Right hindlimb (tissue), 1 donor: Measurements from ENCODE around the gene RAB11FIP3.
"Not testable (repeated sequence)": the region's sequence is repeated elsewhere in the genome, so short reads cannot be mapped to it uniquely, and the experiment has no call there.

Experiments used
- DNase-seq: peaks from one replicate; pipeline ENCODE4 v3.0.0-alpha.2; 2018

The RAB11FIP3 gene

DNA sequence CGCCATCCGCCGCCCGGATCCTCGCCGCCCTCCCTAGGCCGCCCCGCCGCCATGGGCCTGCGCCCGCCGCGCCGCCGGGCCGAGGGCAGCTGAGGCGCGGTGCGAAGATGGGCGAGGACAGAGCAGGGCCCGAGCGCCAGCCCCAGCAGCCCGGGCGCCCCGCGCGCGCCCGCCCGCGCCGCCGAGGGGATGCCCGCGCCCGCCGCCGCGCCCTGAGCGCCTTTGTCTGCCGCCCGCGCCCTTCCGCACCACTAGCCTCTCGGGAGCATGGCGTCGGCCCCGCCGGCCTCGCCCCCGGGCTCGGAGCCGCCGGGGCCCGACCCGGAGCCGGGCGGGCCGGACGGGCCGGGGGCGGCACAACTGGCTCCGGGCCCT lies 278 bp downstream of the RAB11FIP3 start:
- no peak for DNase-seq

GRCh38 chr16:426115-426905 lies 861 bp downstream of the RAB11FIP3 start:
- no peak for DNase-seq

GRCh38 chr16:426906-427249 lies 1.4 kb downstream of the RAB11FIP3 start:
- DNase-seq: no peak

- DNase-seq: no peak
These were observed 1.8 kb downstream of the RAB11FIP3 start for GRCh38 chr16:427250-427649.

GRCh38 chr16:430904-431303 lies 5.5 kb downstream of the RAB11FIP3 start:
- no peak for DNase-seq

DNA sequence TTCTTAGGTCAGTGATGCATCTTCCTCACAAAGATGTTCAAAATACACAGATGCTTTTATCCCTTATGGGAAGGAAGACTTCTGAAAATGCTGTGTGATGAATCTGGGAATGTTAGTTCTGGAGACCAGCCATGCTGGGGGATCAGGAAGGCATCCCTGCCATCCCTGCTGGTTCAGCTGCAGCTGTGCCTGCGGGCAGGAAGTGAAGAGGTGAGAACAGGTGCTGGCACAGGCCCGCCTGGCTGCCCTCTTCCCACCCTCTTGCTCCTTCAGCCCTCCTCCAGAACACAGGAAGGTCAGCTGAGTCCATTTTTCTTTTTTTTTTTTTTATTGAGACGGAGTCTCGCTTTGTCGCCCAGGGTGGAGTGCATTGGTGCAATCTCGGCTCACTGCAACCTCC lies 15.2 kb downstream of the RAB11FIP3 start:
- DNase-seq: peak; percentile 58

- DNase-seq: no peak
These were observed 16.0 kb downstream of the RAB11FIP3 start for GRCh38 chr16:441447-441846.

- DNase-seq: no peak
These were observed 17.5 kb downstream of the RAB11FIP3 start for GRCh38 chr16:442976-443375.

DNA sequence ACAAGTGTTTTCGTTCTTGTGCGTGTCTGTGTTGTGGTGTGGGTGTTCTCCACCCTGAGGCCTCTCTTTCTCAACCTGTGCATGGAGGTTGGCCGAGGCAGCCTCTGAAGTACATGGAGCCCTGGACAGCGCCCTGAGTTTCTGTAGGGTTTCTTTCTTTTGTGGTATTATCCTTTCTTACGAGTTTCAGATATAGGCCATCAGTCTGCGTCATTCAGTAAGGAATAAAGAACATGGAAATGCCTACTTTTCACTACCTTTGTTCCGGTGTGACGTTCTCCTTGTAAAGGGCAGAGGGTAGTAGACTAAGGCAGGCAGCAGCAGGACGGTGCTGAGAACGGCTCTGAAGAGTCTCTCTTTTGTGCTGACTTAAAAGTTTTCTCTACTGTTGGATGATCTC lies 18.6 kb downstream of the RAB11FIP3 start:
- no peak for DNase-seq

DNA sequence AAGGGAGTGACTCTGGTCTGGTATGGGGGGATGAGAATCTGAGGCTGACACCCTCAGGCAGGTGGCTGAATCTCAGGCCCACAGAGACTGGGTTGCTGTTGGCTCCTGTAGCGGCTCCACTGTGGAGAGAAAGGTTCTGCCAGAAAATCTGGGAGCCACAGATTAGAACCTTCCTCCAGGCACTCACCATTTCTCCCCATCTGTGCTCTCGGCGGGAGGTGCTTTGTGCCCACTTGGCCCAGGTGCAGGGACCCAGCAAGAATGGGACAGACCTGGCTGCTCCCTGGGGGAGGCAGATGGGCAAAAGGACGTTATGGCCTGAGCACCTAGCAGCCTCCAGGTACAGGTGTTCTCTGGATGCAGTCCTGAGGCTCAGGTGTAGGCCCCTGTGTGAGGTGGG lies 20.1 kb downstream of the RAB11FIP3 start:
- no peak for DNase-seq

DNA sequence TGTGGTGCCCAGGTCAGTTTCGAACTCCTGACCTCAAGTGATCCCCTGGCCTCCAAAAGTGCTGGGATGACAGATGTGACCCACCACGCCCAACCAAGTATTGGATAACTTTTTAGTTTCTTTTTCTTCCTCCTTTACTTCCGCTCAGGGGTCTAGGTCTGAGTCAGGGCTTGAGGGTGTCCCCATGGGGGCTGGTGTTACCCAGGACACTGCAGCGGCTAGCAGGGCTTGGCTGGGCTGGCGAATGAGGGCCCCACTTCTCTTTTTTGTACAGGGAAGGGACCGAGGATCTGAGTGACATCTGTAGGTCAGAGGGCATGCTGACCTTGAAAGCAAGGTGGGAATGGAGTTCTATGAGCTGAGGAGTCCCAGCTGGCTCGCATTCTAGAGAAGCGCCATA lies 24.9 kb downstream of the RAB11FIP3 start:
- DNase-seq: no peak

- no peak for DNase-seq
These were observed 25.5 kb downstream of the RAB11FIP3 start for GRCh38 chr16:450785-451512.

GRCh38 chr16:454397-454940 lies 29.0 kb downstream of the RAB11FIP3 start:
- DNase-seq: no peak

- DNase-seq: no peak
These were observed 30.0 kb downstream of the RAB11FIP3 start for GRCh38 chr16:455453-455852.

- peak; percentile 56 for DNase-seq
These were observed 31.5 kb downstream of the RAB11FIP3 start for GRCh38 chr16:456891-457483.

DNA sequence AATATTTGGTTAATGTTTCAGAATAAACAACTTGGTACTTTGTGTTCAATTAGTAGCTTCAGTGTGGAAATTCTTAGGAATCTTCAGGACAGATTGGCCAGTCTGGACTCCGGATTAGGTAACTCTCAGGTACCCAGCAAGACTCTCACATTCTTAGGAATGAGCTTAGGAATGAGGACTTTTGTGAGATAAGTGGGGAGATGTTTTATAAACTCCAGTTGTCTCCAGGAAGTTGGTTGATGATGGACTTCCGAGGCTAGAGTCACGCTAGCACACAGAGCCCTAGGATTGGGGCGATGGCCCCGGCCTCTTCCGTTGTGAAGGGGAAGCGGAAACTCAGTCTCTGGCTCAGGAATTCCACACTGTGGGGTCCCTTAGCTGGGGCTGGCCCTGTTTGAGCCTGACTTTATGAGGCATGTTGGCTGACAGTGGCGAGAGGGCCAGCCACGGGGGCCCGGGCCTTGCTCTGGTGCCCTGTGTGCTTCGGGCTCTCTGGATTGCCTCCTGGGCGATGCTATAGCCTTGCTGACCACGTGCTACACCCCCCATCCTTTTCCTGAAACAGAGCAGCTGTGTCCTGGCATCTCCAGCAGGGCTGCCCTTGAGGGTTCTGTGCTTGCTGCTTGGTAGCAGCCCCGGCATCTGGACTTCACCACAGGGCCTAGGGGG lies 32.4 kb downstream of the RAB11FIP3 start:
- peak; percentile 33 for DNase-seq

DNA sequence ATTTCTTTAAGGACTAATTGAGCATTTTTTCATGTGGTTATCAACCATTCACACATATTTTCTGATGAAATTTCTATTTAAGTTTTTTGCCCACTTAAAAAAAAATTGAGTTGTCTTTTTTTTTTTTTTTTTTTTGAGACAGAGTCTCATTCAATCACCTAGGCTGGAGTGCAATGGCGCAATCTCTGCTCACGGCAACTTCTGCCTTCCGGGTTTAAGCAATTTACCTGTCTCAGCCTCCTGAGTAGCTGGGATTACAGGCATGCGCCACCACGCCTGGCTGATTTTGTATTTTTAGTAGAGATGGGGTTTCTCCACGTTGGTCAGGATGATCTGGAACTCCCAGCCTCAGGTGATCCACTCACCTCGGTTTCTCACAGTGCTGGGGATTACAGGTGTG lies 34.3 kb downstream of the RAB11FIP3 start:
- no peak for DNase-seq

DNA sequence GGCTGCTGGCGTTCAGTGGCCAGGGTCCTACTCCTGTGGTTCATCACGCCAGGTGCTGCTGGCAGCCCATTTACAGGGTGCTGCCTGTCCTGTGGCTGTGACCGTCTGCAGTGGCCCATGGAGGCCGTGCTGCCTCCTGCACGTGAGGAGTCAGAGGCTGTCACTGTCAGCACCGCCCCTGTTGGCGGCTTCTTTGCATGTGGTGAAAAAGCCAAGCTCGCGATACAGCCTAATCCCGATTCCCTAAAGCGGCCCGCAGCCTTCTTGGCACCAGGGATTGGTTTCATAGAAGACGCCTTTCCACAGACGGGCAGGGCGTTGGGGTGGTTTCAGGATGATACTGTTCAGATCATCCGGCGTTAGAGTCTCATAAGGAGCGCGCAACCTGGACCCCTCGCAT lies 35.3 kb downstream of the RAB11FIP3 start:
- no peak for DNase-seq

DNA sequence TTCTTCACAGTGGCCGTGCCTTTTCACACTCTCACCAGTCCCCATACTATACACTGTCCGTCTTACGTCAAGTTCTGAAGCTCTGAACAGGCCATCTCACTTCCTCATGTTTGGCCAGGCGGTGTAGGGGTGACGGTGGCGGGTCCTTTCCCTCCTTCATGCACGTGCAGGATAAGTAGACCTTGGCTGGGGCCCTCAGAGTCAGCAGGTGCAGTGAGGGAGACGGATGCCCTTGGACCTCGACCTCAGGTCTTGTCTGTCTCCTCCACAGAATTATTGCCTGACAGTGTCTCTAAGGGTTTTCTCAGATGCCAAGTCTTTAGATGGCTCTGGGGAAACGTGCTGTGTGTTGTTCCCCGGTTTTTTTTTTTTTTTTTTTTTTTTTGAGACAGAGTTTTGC lies 37.6 kb downstream of the RAB11FIP3 start:
- no peak for DNase-seq

- DNase-seq: peak; percentile 27
These were observed 41.2 kb downstream of the RAB11FIP3 start for GRCh38 chr16:466651-467050.

DNA sequence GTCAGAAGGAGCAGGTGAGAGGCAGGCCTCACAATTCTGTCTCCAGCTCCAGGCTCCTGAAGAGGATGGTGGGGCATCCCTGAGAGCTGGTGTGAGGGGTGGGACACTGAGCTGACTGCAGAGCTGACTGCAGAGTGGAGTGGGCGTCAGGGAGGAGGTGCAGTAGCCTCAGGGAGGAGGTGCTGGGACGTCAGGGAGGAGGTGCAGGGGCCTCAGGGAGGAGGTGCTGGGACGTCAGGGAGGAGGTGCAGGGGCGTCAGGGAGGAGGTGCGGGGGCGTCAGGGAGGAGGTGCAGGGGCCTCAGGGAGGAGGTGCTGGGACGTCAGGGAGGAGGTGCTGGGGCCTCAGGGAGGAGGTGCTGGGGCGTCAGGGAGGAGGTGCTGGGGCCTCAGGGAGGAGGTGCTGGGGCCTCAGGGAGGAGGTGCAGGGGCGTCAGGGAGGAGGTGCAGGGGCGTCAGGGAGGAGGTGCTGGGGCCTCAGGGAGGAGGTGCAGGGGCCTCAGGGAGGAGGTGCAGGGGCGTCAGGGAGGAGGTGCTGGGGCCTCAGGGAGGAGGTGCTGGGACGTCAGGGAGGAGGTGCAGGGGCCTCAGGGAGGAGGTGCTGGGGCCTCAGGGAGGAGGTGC lies 41.9 kb downstream of the RAB11FIP3 start:
- DNase-seq: not testable (repeated sequence)

DNA sequence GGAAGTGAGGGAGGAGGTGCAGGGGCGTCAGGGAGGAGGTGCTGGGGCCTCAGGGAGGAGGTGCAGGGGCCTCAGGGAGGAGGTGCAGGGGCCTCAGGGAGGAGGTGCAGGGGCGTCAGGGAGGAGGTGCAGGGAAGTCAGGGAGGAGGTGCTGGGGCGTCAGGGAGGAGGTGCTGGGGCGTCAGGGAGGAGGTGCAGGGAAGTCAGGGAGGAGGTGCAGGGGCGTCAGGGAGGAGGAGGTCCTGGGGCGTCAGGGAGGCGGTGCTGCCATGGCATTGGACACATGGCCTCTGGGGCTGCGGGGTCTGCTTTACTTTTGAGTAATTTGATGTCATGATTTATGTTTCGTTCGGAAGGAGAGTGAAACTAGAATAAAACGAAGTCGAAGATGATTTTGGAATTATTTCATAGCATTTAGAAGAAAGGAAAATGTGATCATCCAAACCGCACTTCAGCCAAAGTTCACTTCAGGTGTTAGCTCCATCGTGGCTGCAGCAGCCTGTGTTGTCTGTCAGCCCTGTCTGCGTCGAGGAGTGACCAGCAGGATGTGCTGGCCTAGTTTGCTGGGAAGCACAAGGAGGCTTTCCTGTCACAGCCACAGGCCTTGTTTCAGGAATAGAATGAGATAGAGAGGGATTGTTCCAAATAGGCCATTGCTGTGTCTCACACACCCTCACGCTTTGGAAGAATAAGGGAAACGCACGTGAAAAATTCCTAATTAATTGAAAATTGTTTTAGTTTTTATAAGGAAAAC lies 42.8 kb downstream of the RAB11FIP3 start:
- no peak for DNase-seq
